ENCODE results near the gene NKAIN4.

Gene NKAIN4

GRCh38 chr20:63273635-63274380, 19.5 kb upstream of the NKAIN4 start:
- no peak for DNase-seq

DNA sequence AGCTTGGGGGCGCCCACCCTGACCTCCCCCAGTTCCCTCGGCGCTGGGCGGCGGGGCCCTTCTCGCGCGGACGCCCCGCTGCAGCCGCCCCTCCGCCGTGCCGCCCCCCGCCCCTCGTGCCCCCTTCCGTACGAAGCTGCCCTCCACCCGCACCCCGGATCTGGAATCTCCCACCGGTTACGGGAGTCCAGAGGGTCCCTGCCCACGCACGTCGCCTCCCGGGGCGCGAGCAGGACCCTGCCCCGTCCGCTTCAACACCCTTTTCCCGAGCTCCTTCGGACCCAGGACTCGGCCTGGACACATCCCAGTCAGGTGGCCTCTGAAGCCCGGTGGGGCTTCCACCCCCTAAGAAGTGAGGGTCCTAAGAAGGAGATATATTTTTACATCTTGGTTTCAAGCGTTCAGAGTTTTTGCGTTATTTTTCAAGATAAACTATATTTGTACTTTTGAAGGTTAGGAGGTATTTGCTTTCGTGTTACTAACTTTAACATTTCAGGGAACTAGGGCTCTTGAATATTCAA, 18.9 kb upstream of the NKAIN4 start:
- DNase-seq = no peak

DNA sequence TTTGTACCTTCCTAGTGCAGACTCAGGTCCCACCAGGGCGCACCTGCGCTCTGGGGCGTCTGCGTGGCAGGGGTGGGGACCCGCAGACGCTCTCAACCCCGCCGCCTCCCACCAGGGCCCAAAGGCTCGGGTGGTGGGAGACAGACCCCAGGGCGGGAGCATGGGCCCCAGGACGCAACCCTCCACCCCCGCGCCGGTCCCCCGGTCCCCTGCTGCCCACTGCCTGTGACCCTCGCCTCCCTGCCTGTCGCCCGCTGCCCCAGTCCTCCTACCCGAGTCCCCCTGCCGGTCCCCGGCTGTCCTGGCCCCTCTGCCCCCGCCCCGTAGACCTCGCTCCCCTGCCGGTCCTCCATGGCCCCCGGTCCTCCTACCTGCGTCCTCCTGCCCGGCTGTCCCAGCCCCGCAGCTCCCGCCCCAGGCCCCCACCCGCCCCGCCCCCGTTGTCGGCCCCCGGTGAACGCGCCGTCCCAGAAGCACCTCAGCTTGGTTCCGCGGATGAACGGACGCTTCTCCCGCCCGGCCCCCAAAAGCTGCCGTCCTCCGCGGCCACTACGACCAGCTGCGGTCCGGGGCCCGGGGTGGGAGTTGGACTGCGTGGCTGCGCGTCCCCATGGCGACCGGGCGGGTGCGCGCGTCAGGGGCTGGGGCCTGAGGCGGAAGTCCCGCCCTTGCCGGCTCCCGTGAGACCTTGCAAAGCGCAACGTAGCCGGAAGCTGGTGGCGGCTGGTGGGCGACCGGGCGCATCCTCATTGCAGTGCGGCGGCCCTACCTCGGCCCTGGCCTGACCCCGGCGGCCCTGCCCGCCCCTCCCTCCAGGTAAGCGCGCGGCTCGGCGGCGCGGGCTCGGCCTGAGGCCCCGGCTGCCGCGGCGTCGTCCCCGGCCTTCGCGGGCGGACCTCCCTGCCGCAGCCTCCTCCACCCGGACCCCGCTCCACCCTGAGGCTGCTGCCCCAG, 18.1 kb upstream of the NKAIN4 start, which contains the start of gene ARFGAP1:
ARFGAP1 (plus strand) TSS at position 709 of the 954 bp plus-strand sequence. CDS start 2,768 bp downstream, outside the sequence.
- peak; percentile 45 for DNase-seq

DNA sequence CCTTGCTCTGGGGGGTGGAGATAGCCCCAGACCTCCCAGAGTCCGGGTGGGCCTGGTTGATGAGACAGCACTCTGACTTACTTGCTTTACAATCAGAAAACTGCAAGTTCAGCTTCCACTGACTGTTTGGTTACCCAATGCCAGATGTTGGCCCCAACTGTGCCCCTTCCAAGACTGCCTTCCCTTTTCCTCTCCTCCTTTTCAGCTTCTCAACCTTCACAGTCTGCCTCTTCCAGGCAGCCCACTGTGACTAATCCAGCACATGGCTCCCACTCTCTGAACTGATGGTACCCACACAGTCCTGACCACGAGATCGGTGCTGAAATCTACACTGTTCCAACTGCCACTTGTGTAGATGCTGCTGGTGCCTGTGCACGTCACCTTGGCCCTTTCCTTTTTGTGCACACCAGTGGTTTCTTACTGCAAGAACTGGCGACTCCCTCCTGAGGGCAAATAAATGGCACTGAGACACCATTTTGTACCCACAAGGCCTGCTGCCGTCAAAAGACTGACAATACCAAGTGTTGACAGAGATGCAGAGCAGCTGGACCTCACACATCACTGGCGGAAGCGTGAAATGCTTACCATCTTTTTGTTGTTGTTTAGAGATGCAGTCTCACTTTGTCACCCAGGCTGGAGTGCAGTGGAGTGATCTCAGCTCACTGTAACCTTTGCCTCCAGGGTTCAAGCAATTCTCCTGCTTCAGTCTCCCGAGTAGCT, 16.5 kb upstream of the NKAIN4 start:
- DNase-seq = no peak

- no peak for DNase-seq
Measured at GRCh38 chr20:63269724-63270123, 15.5 kb upstream of the NKAIN4 start.

GRCh38 chr20:63268671-63269439, 14.6 kb upstream of the NKAIN4 start:
- no peak for DNase-seq

GRCh38 chr20:63268256-63268655, 14.0 kb upstream of the NKAIN4 start:
- DNase-seq = no peak

- no peak for DNase-seq
Measured at GRCh38 chr20:63267691-63268090, 13.4 kb upstream of the NKAIN4 start.

DNA sequence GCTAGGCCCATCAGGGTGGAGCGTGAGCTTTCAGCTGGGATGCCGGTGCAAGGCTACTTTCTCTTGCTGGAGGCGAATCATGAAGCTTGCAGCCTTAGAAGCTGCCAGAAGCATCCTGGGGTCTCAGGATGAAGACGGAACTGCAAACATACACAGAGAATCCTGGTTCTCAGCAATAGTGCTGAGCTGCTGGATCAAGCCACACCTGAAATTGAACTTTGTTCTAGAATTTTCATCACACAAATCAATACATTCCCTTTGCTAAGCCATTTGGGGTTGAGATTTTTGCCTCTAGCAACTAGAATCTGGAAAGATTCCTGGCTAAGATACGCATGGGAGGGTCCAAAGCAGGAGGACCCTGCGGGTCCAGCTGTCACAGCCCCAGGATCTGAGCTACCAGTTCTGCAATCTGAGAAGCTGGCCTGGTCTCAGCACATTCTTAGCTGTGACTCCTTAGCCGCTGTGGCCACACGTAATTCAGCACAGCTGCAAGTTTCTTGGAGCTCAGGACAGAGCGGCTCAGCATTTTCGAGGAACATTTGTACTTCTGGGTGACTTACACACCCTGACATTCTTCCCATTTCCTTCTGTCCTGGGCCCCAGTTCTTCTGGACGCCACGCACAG, 11.7 kb upstream of the NKAIN4 start:
- no peak for DNase-seq

- no peak for DNase-seq
Measured at GRCh38 chr20:63264519-63264918, 10.3 kb upstream of the NKAIN4 start.

DNA sequence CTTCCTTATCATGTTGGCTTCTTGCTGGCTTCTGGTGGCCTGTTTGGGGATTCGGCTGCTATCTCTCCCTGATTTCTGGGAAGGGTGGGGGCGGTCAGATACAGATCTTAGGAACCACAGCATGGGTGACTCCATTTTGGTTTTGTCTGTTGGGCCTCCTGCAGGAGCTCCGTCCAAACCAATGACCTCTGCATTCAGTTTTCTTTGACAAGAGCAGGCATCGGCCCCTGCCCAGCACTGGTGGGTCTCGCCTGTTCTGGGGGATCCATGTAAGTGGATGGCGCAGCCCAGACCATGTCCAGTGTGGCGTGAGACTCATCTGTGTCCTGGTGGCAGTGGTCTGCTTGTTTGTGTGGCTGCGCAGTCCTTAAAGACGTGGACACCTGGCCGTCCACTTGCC, 9.7 kb upstream of the NKAIN4 start:
- DNase-seq = no peak

DNA sequence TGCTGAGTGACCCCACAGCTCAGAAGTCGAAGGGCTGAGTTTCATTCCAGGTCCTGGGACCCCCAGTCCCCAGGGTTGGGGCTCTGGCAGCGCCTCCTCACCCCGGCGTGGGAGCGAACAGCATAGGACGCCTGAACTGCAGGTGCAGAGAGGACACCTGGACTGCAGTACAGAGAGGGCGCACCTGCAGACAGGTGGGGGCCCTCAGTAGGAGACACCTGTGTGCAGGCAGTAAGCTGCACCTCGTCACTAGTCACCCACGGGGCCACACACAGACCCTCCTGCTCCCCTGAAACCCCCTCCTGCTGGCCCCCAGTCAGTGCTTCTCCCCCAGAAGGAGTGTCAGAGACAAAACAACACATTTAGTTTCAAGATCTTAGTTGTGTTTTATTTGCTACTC, 8.6 kb upstream of the NKAIN4 start:
- no peak for DNase-seq

- DNase-seq = no peak
Measured at GRCh38 chr20:63261795-63262528, 7.7 kb upstream of the NKAIN4 start.

GRCh38 chr20:63261060-63261794, 7.0 kb upstream of the NKAIN4 start:
- no peak for DNase-seq

- DNase-seq = no peak
Measured at GRCh38 chr20:63260521-63260920, 6.3 kb upstream of the NKAIN4 start.

GRCh38 chr20:63259734-63260460, 5.6 kb upstream of the NKAIN4 start:
- DNase-seq = no peak

GRCh38 chr20:63258781-63259180, 4.5 kb upstream of the NKAIN4 start:
- no peak for DNase-seq

DNA sequence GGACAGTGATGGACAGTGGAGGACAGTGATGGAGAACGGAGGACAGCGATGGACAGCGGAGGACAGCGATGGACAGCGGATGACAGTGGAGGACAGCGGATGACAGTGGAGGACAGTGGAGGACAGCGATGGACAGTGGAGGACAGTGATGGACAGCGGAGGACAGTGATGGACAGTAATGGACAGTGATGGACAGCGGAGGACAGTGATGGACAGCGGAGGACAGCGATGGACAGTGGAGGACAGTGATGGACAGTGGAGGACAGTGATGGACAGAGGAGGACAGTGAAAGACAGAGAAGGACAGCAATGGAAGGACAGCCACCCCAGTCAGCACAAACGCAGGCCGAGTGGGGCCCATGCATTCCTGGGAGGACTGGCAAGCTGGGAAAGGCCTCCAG, 3.4 kb upstream of the NKAIN4 start:
- DNase-seq = no peak

DNA sequence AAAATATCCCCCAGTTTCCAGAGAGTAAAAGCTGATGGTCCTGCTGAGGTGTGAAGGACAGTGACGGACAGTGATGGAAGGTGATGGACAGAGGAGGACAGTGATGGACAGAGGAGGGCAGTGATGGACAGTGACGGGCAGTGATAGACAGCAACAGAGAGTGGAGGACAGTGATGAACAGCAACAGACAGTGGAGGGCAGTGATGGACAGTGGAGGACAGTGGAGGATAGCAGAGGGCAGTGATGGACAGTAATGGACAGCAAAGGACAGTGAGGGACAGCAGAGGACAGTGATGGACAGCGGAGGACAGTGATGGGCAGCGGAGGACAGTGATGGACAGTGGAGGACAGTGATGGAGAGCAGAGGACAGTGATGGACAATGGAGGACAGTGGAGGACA, 2.7 kb upstream of the NKAIN4 start:
- no peak for DNase-seq

All from NCI-H510A treated with DMSO at 0.1 percent for 48 hours (cell line).